GM21825 (cell line): ENCODE data around the gene JMJD8.

Source experiments
- ATAC-seq: cut with Tn5 transposase; IDR thresholded peaks from one replicate; pipeline ENCODE4 v1.9.1; 2021; ENCODE audit warnings: mild to moderate bottlenecking, moderate library complexity; ENCODE audit not compliant: unreplicated experiment

Gene JMJD8

GRCh38 chr16:684071-684794 lies at the start of gene JMJD8:
TSS of gene JMJD8 (minus strand) at chr16:684334. CDS start at chr16:684319, 15 bp downstream.
- ATAC-seq = peak; percentile 47

DNA sequence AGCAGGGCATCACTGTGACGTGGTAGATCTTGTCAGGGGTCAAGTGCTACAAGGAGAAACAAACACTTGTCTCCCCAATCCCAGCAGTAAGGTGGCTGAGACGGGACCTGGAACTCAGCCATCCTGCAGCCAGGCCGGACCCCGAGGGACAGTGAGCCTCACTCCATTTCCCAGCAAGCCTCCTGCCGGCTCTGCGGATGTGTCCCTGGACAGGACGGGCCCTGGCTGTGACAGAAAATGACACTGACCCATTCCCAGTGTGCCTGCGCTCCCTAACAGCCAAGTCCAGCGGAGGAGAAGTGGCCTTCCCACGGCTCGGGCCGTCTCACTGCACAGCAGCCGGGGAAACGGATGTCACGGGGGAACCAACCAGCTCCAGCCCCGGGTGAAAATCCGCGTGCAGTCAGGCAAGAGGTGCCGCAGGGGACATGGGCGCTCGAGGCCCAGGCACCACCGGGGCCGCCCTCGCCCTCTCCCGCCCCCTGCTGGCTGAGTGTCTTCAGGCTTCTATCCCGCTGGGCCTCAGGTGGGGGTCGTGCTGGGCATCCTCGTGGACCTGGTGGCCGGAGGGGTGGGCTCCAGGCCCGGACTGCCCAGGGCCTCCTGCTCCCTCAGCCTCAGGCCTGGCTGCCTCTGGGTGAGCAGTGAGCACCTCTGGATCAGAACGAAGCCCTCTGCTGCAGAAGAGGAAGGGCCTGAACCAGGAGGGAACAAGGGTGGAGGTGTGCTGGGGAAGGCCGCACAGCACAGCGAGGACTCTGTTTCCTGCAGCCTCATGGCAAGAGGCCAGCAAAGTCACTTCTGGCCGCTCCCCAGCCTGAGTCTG lies 49.5 kb upstream of the JMJD8 start:
- ATAC-seq = no peak

- no peak for ATAC-seq
Observed at GRCh38 chr16:732936-733335, 48.8 kb upstream of the JMJD8 start.

- no peak for ATAC-seq
Observed at GRCh38 chr16:732332-732731, 48.2 kb upstream of the JMJD8 start.

- no peak for ATAC-seq
Observed at GRCh38 chr16:730666-731509, 46.8 kb upstream of the JMJD8 start.

- no peak for ATAC-seq
Observed at GRCh38 chr16:729768-730665, 45.9 kb upstream of the JMJD8 start.

DNA sequence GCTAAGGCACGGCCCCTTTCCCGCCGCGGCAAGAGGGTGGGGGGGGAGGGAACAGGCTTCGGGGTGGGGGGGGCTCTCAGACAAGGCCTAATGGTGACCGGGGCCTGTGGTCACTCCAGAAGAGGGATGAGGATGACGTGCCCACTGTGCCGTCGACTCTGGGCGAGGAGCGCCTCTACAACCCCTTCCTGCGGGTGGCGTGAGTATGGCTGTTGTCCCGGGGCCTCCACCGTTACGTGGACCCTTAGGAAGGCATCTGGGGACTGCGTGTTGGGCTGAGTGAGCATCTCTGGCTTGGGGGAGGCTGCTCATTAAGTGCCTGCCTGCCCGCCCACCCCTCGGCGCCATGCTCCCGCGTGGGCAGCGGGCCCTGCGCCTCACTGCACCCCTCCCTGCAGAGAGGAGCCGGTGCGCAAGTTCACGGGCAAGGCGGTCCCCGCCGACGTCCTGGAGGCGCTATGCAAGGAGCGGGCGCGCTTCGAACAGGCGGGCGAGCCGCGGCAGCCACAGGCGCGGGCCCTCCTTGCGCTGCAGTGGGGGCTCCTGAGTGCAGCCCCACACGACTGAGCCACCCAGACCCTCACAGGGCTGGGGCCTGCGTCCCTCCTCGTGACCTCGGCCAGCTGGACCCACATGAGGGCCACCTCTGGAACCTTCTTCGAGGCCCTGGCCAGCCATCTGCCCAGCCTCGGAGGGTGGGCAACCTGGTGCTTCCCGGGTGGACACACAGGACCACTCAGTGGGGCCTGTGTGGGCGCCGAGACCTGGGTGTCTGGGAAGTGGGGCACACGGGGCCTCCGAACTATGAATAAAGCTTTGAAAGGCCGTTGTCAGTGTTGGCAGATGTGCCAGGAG lies 45.0 kb upstream of the JMJD8 start:
- no peak for ATAC-seq

DNA sequence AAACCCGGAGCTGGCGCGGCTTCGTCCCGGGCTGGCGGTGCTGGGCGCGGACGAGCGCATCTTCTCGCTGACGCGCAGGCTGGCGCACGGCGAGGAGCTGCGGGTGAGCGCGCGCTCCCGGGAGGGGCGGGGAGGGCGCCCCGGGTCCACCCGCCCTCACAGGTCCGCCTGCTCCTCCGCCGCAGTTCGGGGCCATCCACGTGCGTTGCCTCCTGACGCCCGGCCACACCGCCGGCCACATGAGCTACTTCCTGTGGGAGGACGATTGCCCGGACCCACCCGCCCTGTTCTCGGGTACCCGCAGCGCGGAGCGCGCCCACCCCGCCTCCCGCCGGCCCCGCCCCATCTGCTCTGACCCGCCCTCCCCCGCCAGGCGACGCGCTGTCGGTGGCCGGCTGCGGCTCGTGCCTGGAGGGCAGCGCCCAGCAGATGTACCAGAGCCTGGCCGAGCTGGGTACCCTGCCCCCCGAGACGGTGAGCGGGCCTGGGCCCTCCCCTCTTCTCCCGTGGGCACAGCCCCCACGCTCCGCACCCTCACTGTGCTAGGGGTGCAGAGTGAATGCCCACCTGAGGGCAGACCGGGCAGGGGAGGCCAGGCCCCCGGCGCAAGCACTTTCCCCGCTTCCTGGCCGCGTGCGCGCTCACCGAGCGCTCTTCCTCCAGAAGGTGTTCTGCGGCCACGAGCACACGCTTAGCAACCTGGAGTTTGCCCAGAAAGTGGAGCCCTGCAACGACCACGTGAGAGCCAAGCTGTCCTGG lies 44.2 kb upstream of the JMJD8 start:
- ATAC-seq = no peak

GRCh38 chr16:727291-727977 lies 43.3 kb upstream of the JMJD8 start:
- no peak for ATAC-seq

DNA sequence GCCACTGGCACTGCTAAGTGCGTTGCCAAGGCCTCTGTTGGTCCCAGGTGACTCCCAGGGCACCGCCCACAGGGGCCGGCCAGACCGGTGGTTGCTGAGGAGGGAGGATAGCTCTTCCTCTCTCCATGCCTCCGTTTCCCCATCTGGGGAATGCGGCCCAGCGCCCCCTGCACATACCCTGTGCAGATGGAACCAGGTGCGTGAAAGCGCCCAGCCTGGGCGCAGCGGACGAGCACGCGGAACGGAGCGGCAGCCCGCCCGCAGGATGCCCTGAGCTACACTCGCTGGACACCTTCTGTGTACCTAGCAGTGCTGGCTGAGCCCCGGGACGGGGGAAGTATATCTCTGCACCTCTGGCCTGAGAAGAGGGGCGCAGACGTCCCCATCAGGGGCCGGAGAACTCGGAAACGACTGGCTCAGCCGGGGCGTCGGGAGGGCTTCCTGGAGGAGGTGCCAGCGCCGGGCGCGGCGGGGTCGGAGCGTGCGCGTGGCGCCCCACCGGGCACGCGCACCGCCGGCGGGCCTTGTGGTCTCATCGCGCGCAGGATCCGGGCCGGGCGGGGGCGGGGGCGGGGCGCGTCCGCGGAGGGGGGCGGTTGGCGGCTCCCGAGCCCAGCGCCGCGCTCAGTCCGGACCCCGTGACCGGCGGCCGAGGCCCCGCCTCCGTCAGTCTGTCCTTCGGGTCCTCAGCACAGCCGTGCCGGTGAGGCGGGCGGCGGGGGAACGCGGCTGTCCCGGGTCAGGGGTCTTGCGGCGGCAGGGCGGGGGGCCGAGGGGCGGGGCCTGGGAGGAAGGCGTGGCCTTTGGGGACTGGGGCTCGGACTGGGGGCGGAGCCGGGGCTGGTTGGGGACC lies 42.5 kb upstream of the JMJD8 start, which contains the start of the genes CCDC78 and HAGHL:
CCDC78 (minus strand) TSS at position 6 of the 853 bp plus-strand sequence. CDS start 76 bp downstream, outside the sequence.
HAGHL (plus strand) TSS at position 669 of the 853 bp plus-strand sequence. CDS start 404 bp downstream, outside the sequence.
- ATAC-seq = no peak

DNA sequence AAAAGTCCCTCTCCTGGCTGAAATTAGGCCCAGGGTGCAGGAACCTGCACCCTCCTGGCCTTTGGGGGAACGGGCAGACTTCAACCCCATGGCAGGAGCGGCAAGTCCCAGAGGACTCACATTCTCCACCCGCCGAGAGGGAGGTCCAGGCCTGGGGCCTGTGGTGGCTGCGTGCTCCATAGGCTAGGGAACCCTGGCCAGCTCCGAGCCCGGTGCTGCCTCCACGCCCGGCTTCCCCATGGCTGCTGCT lies 42.0 kb upstream of the JMJD8 start:
- no peak for ATAC-seq

GRCh38 chr16:725463-726187 lies 41.5 kb upstream of the JMJD8 start:
- ATAC-seq = no peak

DNA sequence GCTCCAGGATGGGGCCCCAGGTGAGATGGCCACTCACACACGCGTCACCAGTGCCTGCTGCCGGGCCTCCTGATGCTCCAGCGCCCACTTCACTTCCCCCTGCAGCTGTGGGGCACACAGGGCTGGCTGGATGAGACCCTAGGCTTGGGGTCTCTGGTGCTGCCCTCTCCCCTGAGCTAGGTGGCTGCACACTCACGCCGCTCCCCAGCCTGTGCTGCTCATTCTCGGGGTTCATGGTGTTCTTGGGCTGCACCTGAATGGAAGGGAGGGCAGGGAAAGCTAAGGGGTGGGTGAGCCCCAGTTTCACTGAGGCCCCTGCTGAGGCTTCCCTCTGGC lies 40.9 kb upstream of the JMJD8 start:
- ATAC-seq = no peak

DNA sequence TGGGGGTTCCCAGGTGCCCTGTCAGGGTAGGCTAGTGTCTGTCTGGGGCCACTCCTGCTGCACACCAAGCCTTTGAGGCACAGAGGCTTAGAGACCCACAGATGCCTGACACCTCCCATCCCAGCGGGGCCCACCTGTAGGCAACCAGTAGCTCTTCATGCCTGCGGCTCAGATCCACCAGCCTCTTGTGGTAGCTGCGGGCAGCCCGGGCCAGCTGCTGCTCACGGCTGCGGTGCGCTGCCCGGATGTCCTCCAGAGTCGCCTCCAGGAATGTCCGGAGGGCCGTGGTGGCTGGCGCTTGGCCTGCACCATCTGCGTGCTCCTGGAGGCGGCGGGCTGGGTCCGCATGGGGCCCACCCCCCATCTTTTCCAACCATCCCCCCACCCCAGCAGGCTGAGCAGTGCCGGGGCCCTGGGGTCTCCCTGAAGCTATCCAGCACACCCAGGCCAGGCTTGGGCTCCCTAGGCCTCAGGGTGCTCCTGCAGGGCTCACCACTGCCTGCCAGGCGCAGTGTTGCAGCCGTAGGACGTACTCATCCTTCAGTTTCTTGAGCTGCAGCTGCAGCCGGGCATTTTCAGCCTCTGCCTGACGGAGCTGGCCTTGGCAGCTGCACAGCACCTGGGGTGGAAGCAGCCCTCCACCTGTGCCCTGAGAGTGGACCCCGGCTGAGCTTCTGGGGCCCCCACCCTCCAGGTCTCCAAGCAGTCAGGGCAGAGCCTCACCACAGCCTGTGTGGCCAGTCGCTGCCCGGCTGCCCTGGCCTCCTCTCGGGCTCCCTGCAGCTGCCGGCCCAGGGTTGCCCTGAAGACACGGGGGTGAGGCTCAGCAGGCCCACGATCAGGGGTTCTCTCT lies 40.3 kb upstream of the JMJD8 start:
- ATAC-seq = no peak

DNA sequence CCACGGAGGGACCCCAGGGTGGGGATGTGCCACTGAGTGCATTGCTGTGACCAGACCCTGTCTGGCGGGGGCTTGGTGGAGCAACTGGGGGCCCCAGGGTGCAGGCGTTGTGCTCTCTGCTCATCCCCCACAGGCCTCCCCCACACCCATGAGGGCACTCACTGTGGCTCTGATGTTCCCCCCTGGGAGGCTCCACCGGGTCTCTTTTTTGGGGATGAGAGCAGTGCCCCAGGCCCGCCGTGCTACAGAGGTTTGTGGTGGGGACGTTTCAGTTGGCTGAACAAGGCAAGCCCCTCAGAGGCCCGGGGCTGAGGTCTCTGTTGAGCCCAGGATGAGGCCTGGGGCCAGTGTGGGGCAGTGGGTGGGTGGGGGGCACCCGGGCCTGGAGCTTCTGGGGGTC lies 39.6 kb upstream of the JMJD8 start:
- no peak for ATAC-seq
